Astrocyte (in vitro differentiated cells and primary cell): ENCODE data around the gene PCSK7. TPM values are rescaled to one million over a fixed set of nuclear protein-coding genes. Genes with fewer than 3 reads are reported as not detected.

Experiments used
- DNase-seq: peaks from one replicate; pipeline ENCODE4 v3.0.0-alpha.2; 2010; ENCODE audit warnings: low read depth
- FAIRE-seq: peaks from 2 replicates; lab custom pipeline; 2011; peaks lifted over from hg19 to GRCh38; lab: Jason Lieb, UNC
- H2AFZ ChIP-seq: 2 replicates; pipeline ENCODE4 v1.6.0; 2012; ENCODE audit warnings: low read depth, low read length, inconsistent platforms
- H3K27ac ChIP-seq: 2 replicates; pipeline ENCODE4 v1.5.1; 2011; ENCODE audit warnings: low read depth, low read length, inconsistent platforms
- H3K27me3 ChIP-seq: 2 replicates; pipeline ENCODE4 v1.6.0; 2011; ENCODE audit warnings: low read length, inconsistent platforms; ENCODE audit not compliant: insufficient read depth
- H3K36me3 ChIP-seq: 2 replicates; pipeline ENCODE4 v1.5.1; 2011; ENCODE audit warnings: low read length, inconsistent platforms; ENCODE audit not compliant: insufficient read depth
- H3K4me1 ChIP-seq: 2 replicates; pipeline ENCODE4 v1.5.1; 2011; ENCODE audit warnings: low read length, inconsistent platforms; ENCODE audit not compliant: insufficient read depth
- H3K4me2 ChIP-seq: 2 replicates; pipeline ENCODE4 v1.6.0; 2012; ENCODE audit warnings: low read length, inconsistent platforms
- H3K4me3 ChIP-seq: 2 replicates; pipeline ENCODE4 v1.5.1; 2011; ENCODE audit warnings: low read depth, mild to moderate bottlenecking, low read length, inconsistent platforms; ENCODE audit not compliant: insufficient read depth
- H3K79me2 ChIP-seq: 2 replicates; pipeline ENCODE4 v1.6.0; 2012; ENCODE audit warnings: mild to moderate bottlenecking, low read length, inconsistent platforms; ENCODE audit not compliant: insufficient read depth
- H3K9ac ChIP-seq: 2 replicates; pipeline ENCODE4 v1.6.0; 2012; ENCODE audit warnings: mild to moderate bottlenecking, low read length, inconsistent platforms
- H3K9me3 ChIP-seq: 2 replicates; pipeline ENCODE4 v1.5.1; 2012; ENCODE audit warnings: low read depth, mild to moderate bottlenecking, low read length, inconsistent platforms; ENCODE audit not compliant: insufficient read depth
- H4K20me1 ChIP-seq: 2 replicates; pipeline ENCODE4 v1.6.0; 2012; ENCODE audit warnings: low read length, inconsistent platforms; ENCODE audit not compliant: insufficient read depth
- H3K27ac Mint-ChIP-seq: one replicate; pipeline ENCODE4 v1.8.0; 2021; ENCODE audit warnings: mild to moderate bottlenecking, mixed read lengths; ENCODE audit not compliant: unreplicated experiment
- H3K27me3 Mint-ChIP-seq: one replicate; pipeline ENCODE4 v1.8.0; 2021; ENCODE audit warnings: low read depth, mixed read lengths; ENCODE audit not compliant: unreplicated experiment
- H3K36me3 Mint-ChIP-seq: one replicate; pipeline ENCODE4 v1.8.0; 2021; ENCODE audit warnings: low read depth, mixed read lengths; ENCODE audit not compliant: unreplicated experiment
- H3K4me1 Mint-ChIP-seq: one replicate; pipeline ENCODE4 v1.8.0; 2021; ENCODE audit warnings: low read depth, mixed read lengths; ENCODE audit not compliant: unreplicated experiment
- H3K4me3 Mint-ChIP-seq: one replicate; pipeline ENCODE4 v1.8.0; 2021; ENCODE audit warnings: mild to moderate bottlenecking, moderate library complexity, mixed read lengths; ENCODE audit not compliant: unreplicated experiment
- H3K9me3 Mint-ChIP-seq: one replicate; pipeline ENCODE4 v1.8.0; 2021; ENCODE audit warnings: mild to moderate bottlenecking, mixed read lengths; ENCODE audit not compliant: unreplicated experiment
- EZH2 ChIP-seq: IDR thresholded peaks from 2 replicates; pipeline ENCODE4 v1.6.1; 2012; ENCODE audit warnings: mild to moderate bottlenecking, low read length, inconsistent platforms; ENCODE audit not compliant: insufficient read depth
- total RNA-seq: library from RNA; stranded (reverse); gene quantifications from 2 replicates; pipeline ENCODE4 v1.2.1, GENCODE V29; 2021
- TF ChIP-seq, protein P1 (sequence below): IDR thresholded peaks from 2 replicates; pipeline ENCODE4 v1.5.1; 2011; ENCODE audit warnings: low read depth, mild to moderate bottlenecking, inconsistent platforms, low read length, moderate library complexity; ENCODE audit not compliant: insufficient read depth

The PCSK7 gene
- total RNA-seq, 1 donor from 2014 or later: 43.6 TPM

DNA sequence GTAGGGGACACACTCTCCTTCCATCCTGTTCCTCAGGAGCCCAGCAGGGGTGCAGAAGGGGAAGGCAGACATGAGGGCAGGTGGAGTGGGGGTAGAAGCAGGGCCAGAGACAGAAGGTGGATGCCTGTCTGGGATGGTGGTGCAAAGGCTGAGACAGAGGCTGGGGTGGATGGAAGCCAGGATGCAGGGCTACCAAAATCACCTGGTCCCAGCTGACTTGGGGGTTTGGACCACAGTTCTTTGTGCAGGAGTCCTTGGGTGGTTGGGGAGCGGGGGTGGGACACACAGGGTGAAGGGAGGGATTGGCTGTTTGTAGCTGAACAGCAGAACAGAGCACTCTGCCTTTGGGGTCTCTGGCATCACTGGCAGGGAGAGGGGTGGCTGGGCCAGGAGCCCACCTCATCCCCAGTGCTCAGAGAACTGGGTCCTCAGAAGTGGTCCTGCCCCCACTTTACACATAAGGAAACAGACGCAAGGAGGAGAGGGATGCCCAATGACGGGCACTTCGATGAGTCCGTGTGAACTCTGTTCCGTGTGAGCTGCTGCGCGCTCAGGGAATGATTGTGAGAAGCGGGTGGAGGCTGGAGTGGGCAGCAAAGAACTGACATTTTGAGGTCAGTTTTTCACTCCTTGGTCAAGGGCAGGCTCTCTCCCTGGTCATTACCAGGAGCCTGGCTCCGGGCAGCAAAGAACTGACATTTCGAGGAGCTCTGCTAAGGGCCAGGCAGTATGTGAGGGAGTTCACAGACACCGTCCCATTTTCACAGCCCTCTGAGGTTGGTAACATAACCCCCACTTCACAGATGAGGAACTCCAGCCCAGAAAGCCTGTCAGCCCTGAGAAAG, 30.8 kb downstream of the PCSK7 start:
- Mint-ChIP-seq H3K4me3 (peak overlapping the region; percentile 97), H3K27ac (peak overlapping the region; percentile 99), H3K9me3 (no peaks in the 10 kb centered on the region), H3K4me1 (peaks cover 58% of the 10 kb centered on the region), H3K27me3 (no peaks in the 10 kb centered on the region), H3K36me3 (peaks cover 33% of the 10 kb centered on the region)
- Histone ChIP-seq H3K4me3 (peak overlapping the region; percentile 83), H4K20me1 (peaks cover 63% of the 10 kb centered on the region), H3K36me3 (peaks cover 29% of the 10 kb centered on the region), H3K9me3 (no peaks in the 10 kb centered on the region), H3K9ac (peak overlapping the region; percentile 91), H3K27me3 (no peaks in the 10 kb centered on the region), H2AFZ (no peak overlapping the region), H3K4me1 (peaks cover 55% of the 10 kb centered on the region), H3K4me2 (peak overlapping the region; percentile 98), H3K27ac (peak overlapping the region; percentile 76), H3K79me2 (peaks cover 80% of the 10 kb centered on the region)
- DNase-seq: no peak
- FAIRE-seq: no peak
- no peak for TF ChIP-seq EZH2
- TF ChIP-seq, protein P1, sequence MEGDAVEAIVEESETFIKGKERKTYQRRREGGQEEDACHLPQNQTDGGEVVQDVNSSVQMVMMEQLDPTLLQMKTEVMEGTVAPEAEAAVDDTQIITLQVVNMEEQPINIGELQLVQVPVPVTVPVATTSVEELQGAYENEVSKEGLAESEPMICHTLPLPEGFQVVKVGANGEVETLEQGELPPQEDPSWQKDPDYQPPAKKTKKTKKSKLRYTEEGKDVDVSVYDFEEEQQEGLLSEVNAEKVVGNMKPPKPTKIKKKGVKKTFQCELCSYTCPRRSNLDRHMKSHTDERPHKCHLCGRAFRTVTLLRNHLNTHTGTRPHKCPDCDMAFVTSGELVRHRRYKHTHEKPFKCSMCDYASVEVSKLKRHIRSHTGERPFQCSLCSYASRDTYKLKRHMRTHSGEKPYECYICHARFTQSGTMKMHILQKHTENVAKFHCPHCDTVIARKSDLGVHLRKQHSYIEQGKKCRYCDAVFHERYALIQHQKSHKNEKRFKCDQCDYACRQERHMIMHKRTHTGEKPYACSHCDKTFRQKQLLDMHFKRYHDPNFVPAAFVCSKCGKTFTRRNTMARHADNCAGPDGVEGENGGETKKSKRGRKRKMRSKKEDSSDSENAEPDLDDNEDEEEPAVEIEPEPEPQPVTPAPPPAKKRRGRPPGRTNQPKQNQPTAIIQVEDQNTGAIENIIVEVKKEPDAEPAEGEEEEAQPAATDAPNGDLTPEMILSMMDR: no peak

DNA sequence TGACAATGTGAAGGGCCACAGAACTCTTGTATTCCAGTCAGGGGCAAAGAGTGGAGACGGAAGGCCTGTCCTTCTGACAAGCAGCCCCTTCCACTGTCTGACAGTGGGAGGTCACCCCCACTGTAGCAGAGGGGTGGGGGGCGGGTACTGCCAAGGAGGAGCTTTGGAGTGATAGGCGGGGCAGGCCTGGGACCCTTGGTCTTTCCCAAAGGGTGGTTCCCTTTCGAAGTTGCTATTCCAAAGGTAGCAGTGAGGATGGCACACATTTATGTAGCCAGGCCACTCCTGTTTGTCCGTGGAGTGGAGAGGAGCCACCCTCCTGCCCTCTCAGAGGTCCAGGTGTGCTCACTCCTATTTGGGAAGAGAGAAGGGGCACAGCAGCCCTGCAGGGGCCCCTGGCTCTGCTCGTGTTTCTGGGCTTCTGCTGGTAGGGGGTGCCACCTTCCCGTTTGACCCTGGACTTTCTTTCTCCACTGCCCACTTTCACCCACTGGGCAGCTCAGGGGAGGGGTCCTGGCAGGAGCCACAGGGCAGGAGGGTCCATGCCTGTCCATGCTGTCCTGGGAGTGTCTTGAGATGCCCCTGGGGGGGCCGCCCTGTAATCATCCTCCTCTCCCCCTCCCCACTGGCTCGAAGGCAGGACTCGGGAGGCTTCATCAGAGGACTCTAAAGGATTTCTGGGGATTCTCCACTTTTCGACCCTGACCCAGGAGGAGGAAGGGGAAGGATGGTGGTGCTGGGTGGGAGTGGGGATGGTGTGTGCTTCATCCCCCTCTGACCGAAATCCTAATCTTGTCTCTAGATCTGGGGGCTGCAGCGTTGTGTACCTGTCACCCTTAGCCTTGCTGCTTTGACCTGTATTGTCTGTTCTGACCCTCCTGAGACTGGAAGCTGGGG, 31.7 kb downstream of the PCSK7 start:
- Histone ChIP-seq H3K4me2 (peak overlapping the region; percentile 98), H3K27me3 (no peaks in the 10 kb centered on the region), H3K36me3 (peaks cover 25% of the 10 kb centered on the region), H3K4me1 (peaks cover 51% of the 10 kb centered on the region), H3K79me2 (peaks cover 77% of the 10 kb centered on the region), H3K9me3 (no peaks in the 10 kb centered on the region), H3K4me3 (peak overlapping the region; percentile 83), H3K27ac (peak overlapping the region; percentile 76), H3K9ac (peak overlapping the region; percentile 91), H4K20me1 (peaks cover 59% of the 10 kb centered on the region), H2AFZ (no peak overlapping the region)
- H3K27ac Mint-ChIP-seq: peak overlapping the region; percentile 99
- TF ChIP-seq, protein P1: no peak
- TF ChIP-seq EZH2: no peak
- peak overlapping the region; percentile 97 for H3K4me3 Mint-ChIP-seq
- H3K36me3 Mint-ChIP-seq: peaks cover 36% of the 10 kb centered on the region
- no peaks in the 10 kb centered on the region for H3K9me3 Mint-ChIP-seq
- peaks cover 52% of the 10 kb centered on the region for H3K4me1 Mint-ChIP-seq
- no peaks in the 10 kb centered on the region for H3K27me3 Mint-ChIP-seq
- DNase-seq (no peak), FAIRE-seq (peak; percentile 52)
